ENCODE data around the gene TBC1D10A.

Gene TBC1D10A

DNA sequence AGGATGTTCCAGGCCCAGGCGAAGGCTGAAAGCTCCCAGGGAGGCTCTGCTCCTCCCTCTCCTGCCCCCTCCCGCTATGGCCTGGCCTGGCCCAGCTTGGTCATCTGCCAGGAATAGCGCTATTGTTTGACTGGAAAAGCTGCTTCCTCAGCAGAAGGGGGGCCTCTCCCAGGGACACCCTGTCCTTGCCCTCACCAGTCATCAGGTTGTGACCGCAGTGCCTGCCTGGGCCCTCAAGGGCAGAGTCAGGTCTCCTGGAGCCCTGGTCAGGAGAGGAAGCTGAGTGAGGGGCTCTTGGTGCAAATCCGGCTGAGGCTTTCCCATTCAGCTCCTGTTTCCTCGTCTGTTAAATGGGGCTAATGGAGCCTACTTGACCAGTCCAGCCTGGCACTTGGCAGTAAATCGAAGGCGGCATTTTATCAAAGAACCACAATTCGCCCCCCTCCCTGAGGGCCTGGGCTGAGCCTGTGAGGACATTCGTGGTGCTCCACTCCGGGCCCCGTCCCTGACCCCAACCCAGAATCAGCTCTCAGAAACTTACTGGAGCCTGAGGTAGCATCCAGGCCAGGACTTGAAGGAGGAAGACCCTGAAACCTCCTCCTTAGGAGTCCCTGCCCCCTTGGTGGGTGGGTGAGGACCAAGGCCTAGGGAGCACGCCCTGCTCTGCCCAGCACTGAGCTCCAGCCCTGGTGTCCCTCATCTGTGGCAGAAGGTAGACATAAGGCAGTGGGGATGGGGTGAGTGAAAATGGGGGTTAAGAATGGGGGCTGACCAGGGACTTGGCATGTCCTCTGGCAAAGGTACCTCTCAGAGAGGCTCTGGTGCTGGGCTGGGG, 35.5 kb downstream of the TBC1D10A start:
- peak overlapping the region; percentile 80 to 95 for H3K27ac ChIP-seq
- TF ChIP-seq CTCF (IDR thresholded peaks at IDR 0.05), result no peak
- peak; percentile 91 for DNase-seq (ENCODE audit: low spot score)
- H3K4me3 ChIP-seq, result peak overlapping the region; percentile 95

- peak overlapping the region; percentile 80 to 95 for H3K27ac ChIP-seq
- no peak for TF ChIP-seq CTCF (IDR thresholded peaks at IDR 0.05)
- DNase-seq (ENCODE audit: low spot score), result no peak
- peak overlapping the region; percentile 95 for H3K4me3 ChIP-seq
These were observed 36.2 kb downstream of the TBC1D10A start for GRCh38 chr22:30290342-30291057.

DNA sequence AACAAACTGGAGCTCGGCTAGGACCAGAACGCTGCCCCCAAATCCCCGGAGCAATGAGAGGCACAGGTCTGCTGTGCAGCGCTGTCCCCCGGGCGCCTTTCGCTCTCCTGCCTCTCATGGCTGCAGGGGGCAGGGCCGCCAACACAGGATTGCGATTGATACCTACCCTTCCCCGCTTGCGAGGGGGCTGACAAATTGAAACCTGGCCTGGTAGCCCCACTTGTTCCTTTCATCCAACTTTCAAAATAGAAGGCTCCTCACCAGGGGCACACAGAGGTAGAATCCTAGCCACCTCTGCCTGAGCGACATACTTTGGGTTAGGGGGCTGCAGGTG, 36.8 kb downstream of the TBC1D10A start:
- no peak for TF ChIP-seq CTCF (IDR thresholded peaks at IDR 0.05)
- DNase-seq (ENCODE audit: low spot score), result no peak
- peak overlapping the region; percentile 80 to 95 for H3K27ac ChIP-seq
- H3K4me3 ChIP-seq, result peak overlapping the region; percentile 95

DNA sequence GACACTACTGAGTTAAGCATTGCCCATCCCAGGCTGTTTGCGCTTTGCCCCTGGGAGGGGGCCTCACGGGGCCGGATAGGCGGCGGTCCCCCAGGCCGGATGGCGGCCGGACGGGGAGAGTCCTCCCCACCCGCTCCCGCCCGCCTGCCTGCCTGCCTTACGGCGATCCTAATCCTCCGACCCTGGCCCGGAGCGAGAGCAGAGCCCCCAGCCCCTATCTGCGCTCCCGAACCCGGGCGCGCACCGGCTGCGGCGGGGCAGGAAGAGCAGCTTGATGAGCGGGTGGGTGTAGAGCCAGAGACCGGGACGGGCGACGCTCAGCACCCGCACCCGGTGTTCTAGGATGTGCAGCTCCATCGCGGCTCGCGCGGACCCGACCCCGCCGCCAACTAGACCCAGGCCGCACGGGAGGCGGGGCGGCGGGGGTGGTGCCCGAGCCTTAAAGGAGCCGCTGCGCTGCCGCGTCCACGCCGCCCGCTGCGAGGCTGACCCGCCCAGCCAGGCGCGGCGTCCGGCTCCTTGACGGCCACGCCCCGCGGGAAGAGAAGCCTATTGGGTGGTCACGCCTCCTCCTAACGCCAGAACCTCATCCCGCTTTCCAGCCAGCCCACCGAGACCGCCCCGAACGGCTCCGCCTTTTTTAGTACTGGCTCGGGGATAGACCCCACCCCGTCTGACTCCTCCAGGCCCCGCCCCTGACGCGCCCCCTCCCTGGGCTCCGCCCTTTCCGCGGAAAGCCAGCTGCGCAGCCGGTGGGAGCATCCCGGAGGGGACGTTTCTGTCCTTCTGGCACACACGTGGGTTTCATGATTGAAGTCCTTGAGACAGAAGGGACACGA, 37.4 kb downstream of the TBC1D10A start, which contains the start of gene CASTOR1:
Gene CASTOR1 (minus strand): TSS at position 365 of the 839 bp plus-strand sequence. CDS start 8 bp downstream, at position 357.
- peak; percentile 99 for DNase-seq (ENCODE audit: low spot score)
- H3K27ac ChIP-seq, result peak within 1 kb of the TSS; percentile 87 to 95
- peak within 1 kb of the TSS; percentile 95 for H3K4me3 ChIP-seq
- TF ChIP-seq CTCF (IDR thresholded peaks at IDR 0.05), result no peak

DNA sequence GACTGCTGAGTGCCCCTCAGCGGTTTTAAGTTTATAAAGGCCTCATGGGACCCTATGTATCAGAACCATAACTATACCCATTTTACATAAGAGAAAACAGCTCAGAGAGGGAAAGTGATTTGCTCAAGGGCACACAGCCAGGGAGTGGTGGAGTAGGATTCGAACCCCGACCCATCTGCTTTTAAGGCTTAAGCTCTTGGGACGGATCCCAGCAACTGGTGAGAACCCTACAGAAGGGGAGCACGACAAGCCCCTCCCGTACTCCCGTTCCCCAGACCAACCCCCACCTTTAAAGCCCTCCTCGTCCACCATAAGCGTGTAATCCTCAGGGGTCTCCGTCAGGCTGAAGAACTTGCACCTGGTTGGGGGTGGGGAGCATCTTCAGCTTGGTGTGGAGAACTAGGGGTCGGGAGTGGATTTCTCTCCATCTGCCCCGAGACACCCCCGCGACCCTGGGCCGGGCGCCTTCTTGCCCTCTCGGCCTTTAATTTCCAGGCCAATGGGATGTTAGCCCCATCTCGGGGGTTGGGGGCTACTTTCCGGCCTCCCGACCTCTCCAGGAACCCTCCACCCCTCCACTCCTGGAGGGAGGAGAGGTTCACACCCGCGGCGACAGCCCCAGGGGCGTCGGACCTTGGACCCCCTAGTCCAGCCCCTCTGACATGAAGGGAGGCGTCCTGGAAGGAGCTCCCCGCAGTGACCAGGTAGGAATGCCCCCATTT, 38.2 kb downstream of the TBC1D10A start:
- Histone ChIP-seq H3K27ac (peak overlapping the region; percentile 87 to 95), H3K4me3 (peak overlapping the region; percentile 95)
- no peak for TF ChIP-seq CTCF (IDR thresholded peaks at IDR 0.05)
- DNase-seq (ENCODE audit: low spot score), result no peak

DNA sequence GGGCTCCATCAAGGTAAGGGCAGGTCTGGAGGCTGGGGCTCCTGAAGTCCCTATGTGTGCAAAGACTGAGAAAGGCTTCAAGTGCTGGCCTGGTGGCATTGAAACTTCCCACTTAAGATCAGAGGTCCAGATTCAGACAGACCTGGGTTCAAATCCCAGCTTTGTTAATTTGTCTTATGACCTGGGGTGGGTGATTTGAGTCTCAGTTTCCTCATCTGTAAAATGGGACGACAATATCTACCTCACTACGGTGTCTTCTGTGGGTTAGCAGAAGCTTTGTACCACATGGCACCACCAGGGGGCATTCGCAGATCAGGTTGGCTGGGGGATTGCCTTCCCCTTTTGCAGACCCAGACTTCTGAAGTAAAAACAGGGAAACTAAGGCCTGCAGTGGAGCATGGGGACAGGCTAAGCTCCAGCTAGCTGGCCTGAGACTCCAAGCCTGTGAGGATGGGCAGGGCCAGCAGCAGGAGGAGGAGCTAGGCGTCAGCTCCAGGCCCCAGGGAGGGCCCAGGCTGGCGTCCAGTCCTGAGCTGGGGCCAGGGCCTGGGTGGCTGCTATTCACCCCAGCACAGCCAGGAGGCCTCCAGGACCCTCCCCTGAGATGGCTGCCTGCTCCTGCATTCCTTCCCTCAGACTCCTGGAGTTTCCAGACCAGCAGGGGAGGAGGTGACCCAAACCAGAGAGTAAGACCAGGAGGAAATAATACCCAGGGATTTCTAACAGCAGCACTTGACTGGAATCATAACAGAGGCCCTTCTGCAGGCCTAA, 38.9 kb downstream of the TBC1D10A start:
- TF ChIP-seq CTCF (IDR thresholded peaks at IDR 0.05), result peak; percentile 68
- DNase-seq (ENCODE audit: low spot score), result peak; percentile 95
- Histone ChIP-seq H3K27ac (peak overlapping the region; percentile 87 to 95), H3K4me3 (peak overlapping the region; percentile 95)

Data from coronary artery (tissue), 2 donors.